Astrocyte of the hippocampus (primary cell): ENCODE results near the gene HEPH.
"Not testable (repeated sequence)": the region's sequence is repeated elsewhere in the genome, so short reads cannot be mapped to it uniquely, and the experiment has no call there.

Experiments used
- DNase-seq: peaks from one replicate; pipeline ENCODE4 v3.0.0; 2011; ENCODE audit warnings: low read depth, low spot score

Gene HEPH, protein sequence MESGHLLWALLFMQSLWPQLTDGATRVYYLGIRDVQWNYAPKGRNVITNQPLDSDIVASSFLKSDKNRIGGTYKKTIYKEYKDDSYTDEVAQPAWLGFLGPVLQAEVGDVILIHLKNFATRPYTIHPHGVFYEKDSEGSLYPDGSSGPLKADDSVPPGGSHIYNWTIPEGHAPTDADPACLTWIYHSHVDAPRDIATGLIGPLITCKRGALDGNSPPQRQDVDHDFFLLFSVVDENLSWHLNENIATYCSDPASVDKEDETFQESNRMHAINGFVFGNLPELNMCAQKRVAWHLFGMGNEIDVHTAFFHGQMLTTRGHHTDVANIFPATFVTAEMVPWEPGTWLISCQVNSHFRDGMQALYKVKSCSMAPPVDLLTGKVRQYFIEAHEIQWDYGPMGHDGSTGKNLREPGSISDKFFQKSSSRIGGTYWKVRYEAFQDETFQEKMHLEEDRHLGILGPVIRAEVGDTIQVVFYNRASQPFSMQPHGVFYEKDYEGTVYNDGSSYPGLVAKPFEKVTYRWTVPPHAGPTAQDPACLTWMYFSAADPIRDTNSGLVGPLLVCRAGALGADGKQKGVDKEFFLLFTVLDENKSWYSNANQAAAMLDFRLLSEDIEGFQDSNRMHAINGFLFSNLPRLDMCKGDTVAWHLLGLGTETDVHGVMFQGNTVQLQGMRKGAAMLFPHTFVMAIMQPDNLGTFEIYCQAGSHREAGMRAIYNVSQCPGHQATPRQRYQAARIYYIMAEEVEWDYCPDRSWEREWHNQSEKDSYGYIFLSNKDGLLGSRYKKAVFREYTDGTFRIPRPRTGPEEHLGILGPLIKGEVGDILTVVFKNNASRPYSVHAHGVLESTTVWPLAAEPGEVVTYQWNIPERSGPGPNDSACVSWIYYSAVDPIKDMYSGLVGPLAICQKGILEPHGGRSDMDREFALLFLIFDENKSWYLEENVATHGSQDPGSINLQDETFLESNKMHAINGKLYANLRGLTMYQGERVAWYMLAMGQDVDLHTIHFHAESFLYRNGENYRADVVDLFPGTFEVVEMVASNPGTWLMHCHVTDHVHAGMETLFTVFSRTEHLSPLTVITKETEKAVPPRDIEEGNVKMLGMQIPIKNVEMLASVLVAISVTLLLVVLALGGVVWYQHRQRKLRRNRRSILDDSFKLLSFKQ

DNA sequence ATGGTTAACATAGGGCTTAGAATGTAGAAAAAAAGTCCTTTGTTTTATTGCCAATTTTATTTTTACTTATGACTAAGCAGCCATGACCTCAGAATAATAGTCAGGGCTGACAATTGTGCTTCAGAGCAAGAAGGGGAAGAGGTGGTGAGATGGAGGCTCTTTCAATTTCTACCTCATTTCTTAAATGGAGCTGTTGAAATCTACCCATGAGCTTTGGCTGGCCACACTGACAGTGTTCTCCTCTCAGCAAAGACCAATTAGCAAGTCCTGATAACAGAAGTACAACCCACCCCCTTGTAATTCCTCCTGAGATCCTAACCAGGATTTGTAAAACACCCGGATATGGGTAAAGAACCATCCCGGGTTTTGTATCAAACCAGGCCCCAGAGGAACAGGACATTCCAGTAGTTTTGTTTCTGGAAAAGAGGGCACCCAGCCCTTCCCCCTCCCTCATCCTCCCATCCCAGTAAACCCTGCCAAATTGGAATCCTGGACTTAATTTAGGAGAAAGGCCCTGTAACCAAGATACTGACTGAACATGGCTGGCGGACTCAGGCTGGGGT, at the start of gene HEPH:
HEPH (plus strand) TSS at position 399 of the 563 bp plus-strand sequence. CDS start 6,324 bp downstream, outside the sequence.
- DNase-seq: peak; percentile 17

- not testable (repeated sequence) for DNase-seq
Measured at GRCh38 chrX:66118722-66119121, 45.3 kb upstream of the HEPH start.

- not testable (repeated sequence) for DNase-seq
Measured at GRCh38 chrX:66121354-66121753, 42.7 kb upstream of the HEPH start.

GRCh38 chrX:66126662-66127061, 37.4 kb upstream of the HEPH start:
- no peak for DNase-seq

DNA sequence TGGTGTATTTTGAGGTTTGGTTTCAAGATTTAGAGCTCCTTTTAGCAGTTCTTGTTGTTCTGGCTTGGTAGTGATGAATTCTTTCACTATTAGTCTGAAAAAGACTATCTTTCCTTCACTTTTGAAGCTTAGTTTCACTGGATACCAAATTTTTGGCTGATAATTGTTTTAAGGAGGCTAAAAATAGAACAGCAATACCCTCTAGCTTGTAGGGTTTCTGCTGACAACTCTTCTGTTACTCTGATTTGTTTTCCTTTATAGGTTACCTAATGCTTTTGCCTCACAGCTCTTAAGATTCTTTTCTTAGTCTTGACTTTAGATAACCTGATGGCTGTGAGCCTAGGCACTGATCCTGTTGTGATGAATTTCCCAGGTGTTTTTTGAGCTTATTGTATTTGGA, 33.6 kb upstream of the HEPH start:
- DNase-seq: no peak

GRCh38 chrX:66135284-66135683, 28.8 kb upstream of the HEPH start:
- DNase-seq: not testable (repeated sequence)

GRCh38 chrX:66142351-66142750, 21.7 kb upstream of the HEPH start:
- DNase-seq: no peak

GRCh38 chrX:66144258-66144657, 19.8 kb upstream of the HEPH start:
- DNase-seq: no peak

DNA sequence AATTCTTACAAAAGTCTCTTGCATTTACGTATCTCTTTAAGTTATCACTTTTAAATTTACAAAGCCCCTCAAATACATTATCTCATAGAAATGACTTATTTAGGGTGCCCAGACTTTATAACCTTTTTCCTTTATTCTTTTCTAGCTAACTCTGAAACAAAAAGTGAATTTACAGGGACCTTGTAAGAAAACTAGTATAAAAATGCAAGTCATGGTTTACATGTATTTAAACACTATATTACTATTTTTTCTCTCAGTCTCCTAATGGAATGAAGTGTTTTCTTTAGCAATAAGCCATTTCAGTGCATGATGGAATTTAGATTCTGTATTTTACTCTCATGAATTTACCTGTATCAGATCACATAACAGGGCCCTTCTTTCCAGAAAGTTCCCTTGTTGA, 14.5 kb upstream of the HEPH start:
- no peak for DNase-seq

GRCh38 chrX:66150163-66150562, 13.9 kb upstream of the HEPH start:
- no peak for DNase-seq

DNA sequence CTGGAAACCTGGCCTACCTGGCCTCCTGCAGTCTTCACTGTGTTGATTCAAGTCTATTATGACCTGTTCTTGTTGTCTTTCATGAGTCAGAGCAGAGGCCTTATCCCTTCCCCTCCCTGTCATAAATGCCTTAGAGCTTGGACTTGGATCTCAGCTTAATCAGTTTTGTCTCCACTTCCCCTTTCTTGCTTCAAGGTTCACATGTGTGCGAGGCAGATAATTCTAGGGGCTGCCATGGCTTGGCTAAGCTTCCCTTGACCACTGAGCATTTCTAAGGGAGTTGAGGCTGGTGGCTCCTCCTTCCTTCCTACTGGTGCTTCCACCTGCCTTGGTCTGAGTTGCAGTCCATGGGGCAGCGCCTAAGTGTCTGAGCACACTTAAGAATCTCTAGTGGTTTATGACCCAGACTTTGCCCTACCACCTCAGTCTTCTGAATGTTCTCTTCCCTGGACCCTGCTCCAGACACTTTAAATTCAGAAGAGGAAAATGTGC, 1.7 kb upstream of the HEPH start:
- no peak for DNase-seq

DNA sequence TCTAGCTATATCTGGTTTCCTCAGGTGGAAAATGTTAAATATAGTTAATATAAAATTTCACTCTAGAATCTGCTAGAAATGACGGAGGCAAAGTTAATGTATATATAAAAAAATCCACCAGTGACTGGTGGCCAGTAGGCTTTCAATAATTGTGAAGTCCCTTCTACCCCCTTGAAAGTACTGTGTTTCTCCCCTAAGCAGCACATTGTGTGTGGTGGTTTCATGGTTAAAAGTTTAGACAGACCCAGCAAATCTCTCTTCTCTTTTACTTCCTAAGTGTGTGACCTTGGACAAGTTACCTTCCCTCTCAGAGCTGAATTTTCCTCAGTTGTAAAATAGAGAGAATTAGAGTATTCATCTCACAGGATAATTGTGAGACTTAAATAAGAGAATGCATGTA, 600 bp upstream of the HEPH start:
- no peak for DNase-seq

GRCh38 chrX:66164470-66164869, 423 bp downstream of the HEPH start:
- DNase-seq: no peak

DNA sequence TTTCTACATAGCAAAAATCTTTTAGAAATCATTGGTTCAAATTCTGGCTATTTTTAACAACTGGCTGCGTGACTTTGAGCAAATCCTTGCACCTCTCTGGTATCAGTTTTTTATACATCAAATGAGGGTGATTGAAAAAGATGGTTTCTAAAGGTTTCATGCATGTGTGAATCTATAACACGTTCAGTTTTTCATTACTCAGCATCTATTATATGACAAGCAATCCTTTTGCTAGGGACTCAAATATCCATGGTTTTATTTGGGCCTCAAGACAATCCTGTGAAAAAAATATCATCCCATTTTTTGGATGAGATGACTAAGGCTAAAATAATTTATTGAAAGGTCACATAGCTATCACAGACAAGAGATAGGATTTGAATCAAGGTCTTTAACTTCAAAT, 884 bp downstream of the HEPH start:
- DNase-seq: no peak

GRCh38 chrX:66166671-66167070, 2.6 kb downstream of the HEPH start:
- DNase-seq: no peak

DNA sequence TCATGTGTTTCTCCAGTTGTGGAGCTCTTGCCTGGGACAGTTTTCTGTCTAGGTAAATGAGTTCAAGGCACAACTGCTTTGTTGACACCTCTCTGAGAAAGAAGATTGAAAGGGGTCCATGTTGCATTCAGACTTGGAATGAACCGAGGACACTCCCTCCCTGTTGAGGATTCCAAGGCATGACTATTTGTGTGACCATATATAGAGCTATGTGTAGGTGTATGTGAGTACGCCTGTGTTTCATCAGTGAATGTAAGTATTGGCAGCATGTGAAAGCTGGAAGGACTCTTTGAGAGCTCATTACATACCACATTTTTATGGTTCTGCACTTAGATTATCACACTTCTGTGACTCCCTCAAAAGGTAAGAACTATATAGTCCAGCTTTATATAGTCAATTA, 3.4 kb downstream of the HEPH start:
- no peak for DNase-seq

DNA sequence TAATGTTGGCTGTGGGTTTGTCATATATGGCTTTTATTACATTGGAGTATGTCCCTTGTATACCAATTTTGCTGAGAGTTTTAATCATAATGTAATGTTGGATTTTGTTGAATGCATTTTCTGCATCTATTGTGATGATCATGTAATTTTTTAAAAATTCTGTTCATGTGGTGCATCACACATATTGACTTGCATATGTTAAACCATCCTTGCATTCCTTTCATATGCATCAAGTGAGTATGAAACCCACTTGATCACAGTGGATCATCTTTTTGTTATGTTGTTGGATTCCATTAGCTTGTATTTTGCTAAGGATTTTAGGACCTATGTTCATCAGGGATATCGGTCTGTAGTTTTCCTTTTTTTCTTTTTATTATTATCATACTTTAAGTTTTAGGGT, 12.1 kb downstream of the HEPH start:
- no peak for DNase-seq

DNA sequence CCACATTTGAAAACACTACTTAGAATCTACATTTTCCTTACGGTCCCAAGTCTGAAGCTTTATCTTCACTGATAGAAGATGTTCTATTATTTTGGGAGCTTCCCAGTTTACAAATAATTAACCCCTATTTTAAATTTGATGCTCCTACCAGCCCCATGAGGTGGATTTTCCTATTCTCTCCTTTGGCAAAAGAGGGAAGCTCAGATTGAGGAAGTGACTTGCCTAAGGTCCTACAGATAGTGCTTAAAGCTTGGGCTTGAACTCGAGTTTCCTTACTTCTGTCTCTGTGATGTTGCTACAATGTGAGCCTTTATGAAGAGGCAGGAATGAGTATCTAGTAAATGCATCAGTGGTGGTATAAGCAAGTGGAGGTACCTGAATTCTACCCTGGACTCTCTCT, 27.5 kb downstream of the HEPH start:
- DNase-seq: no peak

- DNase-seq: no peak
Measured at GRCh38 chrX:66193821-66194220, 29.8 kb downstream of the HEPH start.

DNA sequence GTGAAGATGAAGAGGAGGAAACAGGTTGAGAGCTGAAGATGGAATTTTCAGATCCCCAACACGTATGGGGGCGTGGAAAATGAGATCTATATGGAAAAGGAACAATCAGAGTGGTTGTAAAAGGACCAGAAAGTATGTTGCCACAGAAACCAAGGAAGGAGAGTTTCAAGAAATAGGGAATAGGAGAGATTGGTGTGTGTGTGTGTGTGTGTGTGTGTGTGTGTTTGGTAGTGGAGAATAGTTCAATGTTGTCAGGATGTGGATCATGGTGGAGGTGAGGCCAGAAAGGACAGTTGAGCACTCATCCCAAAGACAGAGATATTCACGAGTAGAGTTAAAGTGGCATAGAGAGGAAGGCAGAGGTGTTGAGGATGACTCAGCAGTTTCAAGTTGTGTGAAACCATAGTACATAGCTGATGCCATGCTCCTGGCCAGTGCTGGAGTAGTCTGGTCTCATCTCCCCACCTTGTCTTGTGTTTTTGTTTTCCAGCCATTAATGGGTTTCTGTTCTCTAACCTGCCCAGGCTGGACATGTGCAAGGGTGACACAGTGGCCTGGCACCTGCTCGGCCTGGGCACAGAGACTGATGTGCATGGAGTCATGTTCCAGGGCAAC, 36.1 kb downstream of the HEPH start:
- no peak for DNase-seq
